T-cell (primary cell): ENCODE data around the gene TMEM79. TPM values are rescaled to one million over a fixed set of nuclear protein-coding genes. Genes with fewer than 3 reads are reported as not detected.
A peak's percentile ranks its signal among the peaks of the same experiment; 100 is the strongest.

Experiments
- ATAC-seq, 4 experiments: fragments of 200-7000 bp in 3 of 4; fragments of 150-1000 bp in 1 of 4; cut with Tn5 transposase; replicated peaks in 1 of 4; 1 replicate in 3 of 4; 2 replicates in 1 of 4; pipeline ENCODE4 v1.10.0; 2021; ENCODE audit warnings: moderate library complexity in 3 of 4, mild to moderate bottlenecking in 2 of 4, moderate number of reproducible peaks in 1 of 4
- CTCF ChIA-PET, 2 donors: fragments of 300-600 bp; sonication (Branson Sonifier 250); formaldehyde crosslinking; loops; one replicate each; lab custom pipeline; 2022; ENCODE audit warnings: antibody characterized with exemption in 2 of 2; lab: Charles Lee
- POLR2A ChIA-PET, 2 donors: fragments of 300-600 bp; sonication (Branson Sonifier 250); formaldehyde crosslinking; loops; one replicate each; lab custom pipeline; 2022; ENCODE audit warnings: antibody characterized with exemption in 2 of 2; lab: Charles Lee
- DNase-seq, 35 experiments: peaks; one replicate each; pipeline versions ENCODE4 v3.0.0 to v3.0.0-alpha.2; 2013 to 2023
- H3K27ac ChIP-seq: one replicate; pipeline ENCODE4 v1.5.1; 2013; ENCODE audit warnings: low read length
- H3K27me3 ChIP-seq, 2 experiments: replicated peaks in 1 of 2; 1 replicate in 1 of 2; 2 replicates in 1 of 2; pipeline versions ENCODE4 v1.6.1 to v1.7.0; 2013; ENCODE audit warnings: low read length in 1 of 2, mixed read lengths in 1 of 2; ENCODE audit not compliant: control insufficient read depth in 2 of 2, insufficient read depth in 2 of 2; ENCODE audit errors: extremely low read depth in 1 of 2
- H3K36me3 ChIP-seq, 2 donors: 1 replicate in 1 of 2; 2 replicates in 1 of 2; pipeline versions ENCODE4 v1.6.1 to v1.7.0; 2013; ENCODE audit warnings: low read length in 1 of 2; ENCODE audit not compliant: control insufficient read depth in 2 of 2, insufficient read depth in 1 of 2; ENCODE audit errors: extremely low read depth in 1 of 2
- H3K4me1 ChIP-seq, 2 experiments: 1 replicate in 1 of 2; 2 replicates in 1 of 2; pipeline versions ENCODE4 v1.6.1 to v1.7.0; 2013; ENCODE audit warnings: low read length in 2 of 2, mixed read lengths in 1 of 2; ENCODE audit not compliant: insufficient read depth in 2 of 2, control insufficient read depth in 1 of 2; ENCODE audit errors: extremely low read depth in 1 of 2
- H3K4me3 ChIP-seq, 2 donors: 1 replicate in 1 of 2; 2 replicates in 1 of 2; pipeline versions ENCODE4 v1.5.1 to v1.7.0; 2013; ENCODE audit warnings: mild to moderate bottlenecking in 2 of 2, low read length in 1 of 2, moderate library complexity in 1 of 2; ENCODE audit not compliant: control insufficient read depth in 1 of 2; ENCODE audit errors: extremely low read depth in 1 of 2
- H3K9me3 ChIP-seq: 2 replicates; pipeline ENCODE4 v1.7.0; 2013
- H3K27ac Mint-ChIP-seq, 2 donors: one replicate each; pipeline ENCODE4 v1.8.0; 2020 to 2021; ENCODE audit warnings: mild to moderate bottlenecking in 2 of 2, mixed read lengths in 2 of 2
- H3K27me3 Mint-ChIP-seq, 2 donors: one replicate each; pipeline ENCODE4 v1.8.0; 2021 to 2022; ENCODE audit warnings: mixed read lengths in 2 of 2
- H3K36me3 Mint-ChIP-seq: one replicate; pipeline ENCODE4 v1.8.0; 2021; ENCODE audit warnings: mixed read lengths
- H3K4me1 Mint-ChIP-seq, 3 donors: one replicate each; pipeline ENCODE4 v1.8.0; 2020 to 2022; ENCODE audit warnings: mixed read lengths in 3 of 3, mild to moderate bottlenecking in 1 of 3
- H3K4me3 Mint-ChIP-seq, 3 donors: one replicate each; pipeline ENCODE4 v1.8.0; 2020 to 2022; ENCODE audit warnings: mild to moderate bottlenecking in 3 of 3, mixed read lengths in 3 of 3, moderate library complexity in 3 of 3
- H3K9me3 Mint-ChIP-seq, 3 donors: one replicate each; pipeline ENCODE4 v1.8.0; 2020 to 2022; ENCODE audit warnings: mixed read lengths in 3 of 3
- WGBS: methylation state at CpG from one replicate; pipeline ENCODE4 v1.1.5; 2013; ENCODE audit warnings: missing lambda C conversion rate; ENCODE audit not compliant: insufficient coverage; 5-methylcytosine and 5-hydroxymethylcytosine counted together
- total RNA-seq, 35 experiments: library from RNA in 6 of 35; stranded (reverse) in 6 of 35; fragments of 120-200 nt in 1 of 35; gene quantifications; one replicate each; pipeline versions ENCODE4 v1.2.1 to v1.2.4 and lab custom pipeline; 2013 to 2026

TMEM79 gene
- total RNA-seq, 5 donors from 2014 or later (not counting 1 experiment from before 2014, with no cell fraction given) = 4.9 to 17.6 (median 17.3) TPM

DNA sequence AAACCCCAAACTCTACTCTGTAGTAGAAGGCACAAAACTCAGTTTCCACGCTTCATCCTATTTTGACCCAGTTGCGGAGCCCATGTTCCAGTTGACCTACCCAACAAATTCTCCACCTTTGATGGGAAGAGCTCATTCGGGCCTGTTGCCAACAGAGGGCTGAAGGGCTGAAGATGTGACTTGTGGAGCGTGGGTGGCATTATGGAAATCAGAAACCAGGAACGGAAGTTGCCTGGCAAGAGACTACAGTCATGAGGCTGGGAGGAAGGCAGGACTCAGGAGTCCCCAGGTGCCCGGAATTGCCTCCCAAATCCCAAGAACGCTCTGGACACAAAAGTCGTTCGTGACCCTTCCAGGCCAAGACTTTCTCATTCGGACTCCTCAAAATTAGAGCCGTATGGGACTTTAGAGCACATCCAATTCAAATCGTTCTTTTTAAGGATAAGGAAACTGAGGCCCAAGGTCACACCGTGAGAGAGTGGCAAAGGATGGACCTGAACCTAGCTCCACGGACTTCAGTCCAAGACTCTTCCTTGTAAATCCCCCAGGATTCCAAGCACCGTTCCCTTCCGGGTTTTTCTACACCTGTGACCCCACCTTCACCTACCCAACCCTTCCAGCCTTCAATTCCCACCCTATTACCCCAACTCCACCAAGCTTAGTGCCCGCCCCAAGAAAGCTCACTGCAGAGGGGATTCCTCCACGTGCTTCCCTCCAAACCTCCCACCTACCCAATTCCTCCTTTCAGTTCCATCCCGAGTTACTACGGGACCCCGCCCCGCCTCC is 2.2 kb upstream of the TMEM79 start:
- H3K4me1 Mint-ChIP-seq = peaks cover 39 to 44% (median 42%) of the 10 kb centered on the region in 3 donors
- WGBS = 8% methylated on average over 18 of the region's 22 CpGs
- Histone ChIP-seq H3K4me3 (peak overlapping the region; percentile 57 to 79), H3K27ac (peak overlapping the region; percentile 74), H3K9me3 (no peaks in the 10 kb centered on the region), H3K27me3 (no peaks in the 10 kb centered on the region), H3K36me3 (peaks cover 13 to 22% of the 10 kb centered on the region in 2 donors), H3K4me1 (peaks cover 12 to 27% of the 10 kb centered on the region in 2 experiments)
- ChIA-PET POLR2A (interaction anchor here (1.0 kb wide), 3 partner anchors 9 to 88 kb away, joined by 3 to 6 read pairs (median 3); partner anchors contain the start of genes PMF1 (in 1 of the 2) and SLC25A44 (in 1 of the 2)), CTCF (interaction anchor here (0.5 to 2.0 kb wide), 8 partner anchors 56 to 815 kb away, joined by 3 to 9 read pairs (median 3); partner anchors contain the start of gene SLC25A44 (in 1 of the 2))
- H3K9me3 Mint-ChIP-seq = no peaks in the 10 kb centered on the region
- no peaks in the 10 kb centered on the region for H3K27me3 Mint-ChIP-seq
- DNase-seq (peak in 1 of 35 experiments; percentile 29), ATAC-seq (no peak)
- H3K27ac Mint-ChIP-seq = peak overlapping the region; percentile 83 to 95
- H3K4me3 Mint-ChIP-seq = peak overlapping the region; percentile 89 to 97 (median 97)
- H3K36me3 Mint-ChIP-seq = peaks cover 17% of the 10 kb centered on the region

GRCh38 chr1:156282479-156283222 is 1.5 kb upstream of the TMEM79 start, which contains the start of gene SMG5:
Gene SMG5 (minus strand): TSS chr1:156282825. CDS start chr1:156282680, 145 bp downstream.
- Histone ChIP-seq H3K36me3 (peaks cover 13 to 15% of the 10 kb centered on the region in 2 donors), H3K27me3 (no peaks in the 10 kb centered on the region), H3K27ac (peak within 1 kb of the TSS; percentile 74), H3K4me1 (peaks cover 12 to 27% of the 10 kb centered on the region in 2 experiments), H3K4me3 (peak within 1 kb of the TSS; percentile 57 to 94), H3K9me3 (no peaks in the 10 kb centered on the region)
- ChIA-PET POLR2A (interaction anchor here (0.6 to 1.0 kb wide), 5 partner anchors 10 to 138 kb away, joined by 3 to 6 read pairs (median 3); partner anchors contain the start of genes PMF1 (in 2 of the 2) and SLC25A44 (in 1 of the 2)), CTCF (interaction anchor here (0.5 to 2.0 kb wide), 10 partner anchors 13 to 1518 kb away, joined by 3 to 9 read pairs (median 4); partner anchors contain the start of genes GLMP (in 1 of the 2), MRPL24 (in 1 of the 2) and SLC25A44 (in 1 of the 2))
- Mint-ChIP-seq H3K4me1 (peaks cover 39 to 44% (median 42%) of the 10 kb centered on the region in 3 donors), H3K9me3 (no peaks in the 10 kb centered on the region), H3K27me3 (no peaks in the 10 kb centered on the region), H3K4me3 (peak within 1 kb of the TSS; percentile 89 to 97 (median 97)), H3K36me3 (peaks cover 10% of the 10 kb centered on the region), H3K27ac (peak within 1 kb of the TSS; percentile 95)
- 0% methylated on average over 35 of the region's 50 CpGs for WGBS
- ATAC-seq (peak; percentile 94 to 96 (median 94)), DNase-seq (peak; percentile 89 to 98 (median 95))

- Histone ChIP-seq H3K27me3 (no peaks in the 10 kb centered on the region), H3K27ac (no peak overlapping the region), H3K9me3 (no peaks in the 10 kb centered on the region), H3K4me1 (peaks cover 12 to 27% of the 10 kb centered on the region in 2 experiments), H3K36me3 (peaks cover 7 to 13% of the 10 kb centered on the region in 2 donors), H3K4me3 (peak overlapping the region; percentile 57 to 94)
- Mint-ChIP-seq H3K9me3 (no peaks in the 10 kb centered on the region), H3K4me1 (peaks cover 39 to 44% (median 42%) of the 10 kb centered on the region in 3 donors), H3K4me3 (peak overlapping the region; percentile 89 to 97 (median 97)), H3K36me3 (peaks cover 3% of the 10 kb centered on the region), H3K27ac (peak overlapping the region; percentile 55 to 95), H3K27me3 (no peaks in the 10 kb centered on the region)
- ATAC-seq (no peak), DNase-seq (no peak)
- POLR2A ChIA-PET = interaction anchor here in 1 of 2 donors (0.7 kb wide), 1 partner anchor 71 kb away, joined by 3 read pairs; the partner anchor contains the start of gene PMF1
- CTCF ChIA-PET = interaction anchor here in 1 of 2 donors (0.9 to 2.0 kb wide), 3 partner anchors 12 to 457 kb away, joined by 3 to 9 read pairs (median 3); partner anchors contain the start of genes GLMP, MRPL24 and SLC25A44
- no CpG with 5 or more reads among the region's 1 CpG for WGBS
These were observed 604 bp upstream of the TMEM79 start for GRCh38 chr1:156283521-156283920.

DNA sequence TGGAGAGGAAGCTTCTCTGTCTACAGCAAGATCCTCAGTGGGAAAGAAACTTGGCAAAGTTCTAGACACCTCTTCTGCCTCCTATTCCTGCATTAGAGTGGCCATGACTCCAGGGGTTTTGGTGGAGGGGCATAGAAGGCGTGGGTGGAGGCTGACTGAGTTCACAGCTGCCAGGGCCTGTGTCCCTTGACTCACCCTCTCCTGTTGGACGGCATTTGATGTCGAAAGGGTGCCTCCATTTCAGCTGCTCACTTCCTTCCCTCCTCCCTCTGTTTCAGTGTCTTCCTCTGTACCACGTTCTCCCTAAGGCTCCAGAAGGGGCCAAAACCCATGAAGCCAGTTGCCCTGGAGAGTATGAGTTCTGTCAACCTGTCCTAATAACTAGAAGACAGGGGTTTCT is 632 bp downstream of the TMEM79 start:
- Mint-ChIP-seq H3K36me3 (peaks cover 2% of the 10 kb centered on the region), H3K9me3 (no peaks in the 10 kb centered on the region), H3K4me3 (peak overlapping the region in 1 of 3 donors; percentile 13), H3K27me3 (no peaks in the 10 kb centered on the region), H3K4me1 (peaks cover 39 to 44% (median 42%) of the 10 kb centered on the region in 3 donors), H3K27ac (no peak overlapping the region)
- Histone ChIP-seq H3K27me3 (no peaks in the 10 kb centered on the region), H3K9me3 (no peaks in the 10 kb centered on the region), H3K4me1 (peaks cover 12 to 27% of the 10 kb centered on the region in 2 experiments), H3K36me3 (peaks cover 5 to 13% of the 10 kb centered on the region in 2 donors), H3K27ac (no peak overlapping the region), H3K4me3 (no peak overlapping the region)
- CTCF ChIA-PET = interaction anchor here in 1 of 2 donors (0.8 kb wide), 2 partner anchors 11 to 161 kb away, joined by 3 to 4 read pairs; no protein-coding TSS in a partner anchor
- no peak for DNase-seq
- POLR2A ChIA-PET = no interaction called here
- no peak for ATAC-seq
- no CpG with 5 or more reads among the region's 4 CpGs for WGBS

- Histone ChIP-seq H3K36me3 (peaks cover 5 to 13% of the 10 kb centered on the region in 2 donors), H3K27me3 (no peaks in the 10 kb centered on the region), H3K4me1 (peaks cover 10 to 27% of the 10 kb centered on the region in 2 experiments), H3K4me3 (no peak overlapping the region), H3K9me3 (no peaks in the 10 kb centered on the region), H3K27ac (no peak overlapping the region)
- WGBS = 96% methylated on average over 19 of the region's 21 CpGs
- DNase-seq (no peak), ATAC-seq (no peak)
- CTCF ChIA-PET = interaction anchor here in 1 of 2 donors (0.8 kb wide), 1 partner anchor 12 kb away, joined by 4 read pairs; no protein-coding TSS in a partner anchor
- Mint-ChIP-seq H3K4me1 (peaks cover 35 to 38% (median 37%) of the 10 kb centered on the region in 3 donors), H3K4me3 (no peak overlapping the region), H3K27me3 (no peaks in the 10 kb centered on the region), H3K36me3 (peaks cover 6% of the 10 kb centered on the region), H3K27ac (no peak overlapping the region), H3K9me3 (no peaks in the 10 kb centered on the region)
- POLR2A ChIA-PET = interaction anchor here in 1 of 2 donors (0.5 kb wide), 1 partner anchor 144 kb away, joined by 3 read pairs; no protein-coding TSS in a partner anchor
These were observed 1.3 kb downstream of the TMEM79 start for GRCh38 chr1:156285437-156285836.
